Duodenal mucosa (tissue), 2 donors: Measurements from ENCODE around the gene EPB41.

ENCODE experiments used
- H3K27ac ChIP-seq: one replicate; pipeline ENCODE4 v1.7.0; 2013; ENCODE audit warnings: low read depth, low read length
- H3K27me3 ChIP-seq, 2 donors: one replicate each; pipeline ENCODE4 v1.7.0; 2013; ENCODE audit warnings: low read length in 2 of 2, control low read depth in 1 of 2; ENCODE audit not compliant: insufficient read depth in 2 of 2, control insufficient read depth in 1 of 2
- H3K36me3 ChIP-seq, 2 donors: one replicate each; pipeline ENCODE4 v1.7.0; 2013; ENCODE audit warnings: low read length in 2 of 2, control low read depth in 1 of 2; ENCODE audit not compliant: insufficient read depth in 2 of 2, control insufficient read depth in 1 of 2
- H3K4me1 ChIP-seq, 2 donors: one replicate each; pipeline ENCODE4 v1.7.0; 2013; ENCODE audit warnings: low read length in 2 of 2, control low read depth in 1 of 2; ENCODE audit not compliant: insufficient read depth in 2 of 2, control insufficient read depth in 1 of 2
- H3K4me3 ChIP-seq, 2 donors: one replicate each; pipeline ENCODE4 v1.7.0; 2013; ENCODE audit warnings: low read length in 2 of 2, low read depth in 1 of 2
- H3K9ac ChIP-seq, 2 donors: one replicate each; pipeline ENCODE4 v1.7.0; 2013; ENCODE audit warnings: low read length in 2 of 2, low read depth in 1 of 2
- H3K9me3 ChIP-seq, 2 donors: one replicate each; pipeline ENCODE4 v1.7.0; 2013; ENCODE audit warnings: low read length in 2 of 2, control low read depth in 1 of 2; ENCODE audit not compliant: control insufficient read depth in 1 of 2

Gene EPB41

GRCh38 chr1:29159773-29160172, 245.4 kb downstream of the EPB41 start:
- Histone ChIP-seq H3K9me3 (peaks cover 2 to 8% of the 10 kb centered on the region in 2 donors), H3K27ac (no peak overlapping the region), H3K9ac (no peak overlapping the region), H3K36me3 (peaks cover 39 to 64% of the 10 kb centered on the region in 2 donors), H3K4me1 (peaks cover 13 to 24% of the 10 kb centered on the region in 2 donors), H3K27me3 (no peaks in the 10 kb centered on the region), H3K4me3 (no peak overlapping the region)

- H3K9ac ChIP-seq: no peak overlapping the region
- H3K36me3 ChIP-seq: peaks cover 34 to 60% of the 10 kb centered on the region in 2 donors
- H3K27ac ChIP-seq: no peak overlapping the region
- no peak overlapping the region for H3K4me3 ChIP-seq
- H3K9me3 ChIP-seq: peaks cover 2 to 8% of the 10 kb centered on the region in 2 donors
- peaks cover 21 to 42% of the 10 kb centered on the region in 2 donors for H3K4me1 ChIP-seq
- H3K27me3 ChIP-seq: no peaks in the 10 kb centered on the region
Measured at GRCh38 chr1:29162025-29162424, 247.7 kb downstream of the EPB41 start.

GRCh38 chr1:29162476-29163138, 248.2 kb downstream of the EPB41 start:
- Histone ChIP-seq H3K4me3 (no peak overlapping the region), H3K9ac (no peak overlapping the region), H3K27me3 (no peaks in the 10 kb centered on the region), H3K36me3 (peaks cover 29 to 56% of the 10 kb centered on the region in 2 donors), H3K27ac (no peak overlapping the region), H3K9me3 (peaks cover 2 to 8% of the 10 kb centered on the region in 2 donors), H3K4me1 (peaks cover 21 to 39% of the 10 kb centered on the region in 2 donors)

- Histone ChIP-seq H3K4me1 (peaks cover 21 to 50% of the 10 kb centered on the region in 2 donors), H3K36me3 (peaks cover 23 to 45% of the 10 kb centered on the region in 2 donors), H3K4me3 (no peak overlapping the region), H3K9ac (no peak overlapping the region), H3K27me3 (no peaks in the 10 kb centered on the region), H3K9me3 (no peaks in the 10 kb centered on the region), H3K27ac (no peak overlapping the region)
Measured at GRCh38 chr1:29164588-29164987, 250.2 kb downstream of the EPB41 start.

- Histone ChIP-seq H3K9ac (peak overlapping the region in 1 of 2 donors; percentile 19), H3K4me1 (peaks cover 24 to 68% of the 10 kb centered on the region in 2 donors), H3K4me3 (no peak overlapping the region), H3K27me3 (no peaks in the 10 kb centered on the region), H3K9me3 (no peaks in the 10 kb centered on the region), H3K27ac (peak overlapping the region; percentile 47), H3K36me3 (peaks cover 19 to 30% of the 10 kb centered on the region in 2 donors)
Measured at GRCh38 chr1:29166291-29166878, 252.0 kb downstream of the EPB41 start.

GRCh38 chr1:29167904-29168303, 253.5 kb downstream of the EPB41 start:
- peaks cover 15 to 27% of the 10 kb centered on the region in 2 donors for H3K36me3 ChIP-seq

More at GRCh38 chr1:29167904-29168303, 253.5 kb downstream of the EPB41 start:
- H3K4me1 ChIP-seq: peaks cover 18 to 57% of the 10 kb centered on the region in 2 donors
- no peak overlapping the region for H3K9ac ChIP-seq
- no peak overlapping the region for H3K27ac ChIP-seq
- no peak overlapping the region for H3K4me3 ChIP-seq
- H3K27me3 ChIP-seq: no peaks in the 10 kb centered on the region
- H3K9me3 ChIP-seq: no peaks in the 10 kb centered on the region
